Activated CD4-positive, alpha-beta T cell treated with anti-CD3 and anti-CD28 coated beads, Interleukin-2, Interleukin-6, amounts not matched to agents 100 ng/mL and 50 ng/mL, durations not matched to agents 16 hours and 8 hours (primary cell): ENCODE measurements around the gene MYT1.
A peak's percentile ranks its signal among the peaks of the same experiment; 100 is the strongest.

Source experiments
- DNase-seq: peaks from one replicate; pipeline ENCODE4 v3.0.0-alpha.2; 2020

The MYT1 gene

DNA sequence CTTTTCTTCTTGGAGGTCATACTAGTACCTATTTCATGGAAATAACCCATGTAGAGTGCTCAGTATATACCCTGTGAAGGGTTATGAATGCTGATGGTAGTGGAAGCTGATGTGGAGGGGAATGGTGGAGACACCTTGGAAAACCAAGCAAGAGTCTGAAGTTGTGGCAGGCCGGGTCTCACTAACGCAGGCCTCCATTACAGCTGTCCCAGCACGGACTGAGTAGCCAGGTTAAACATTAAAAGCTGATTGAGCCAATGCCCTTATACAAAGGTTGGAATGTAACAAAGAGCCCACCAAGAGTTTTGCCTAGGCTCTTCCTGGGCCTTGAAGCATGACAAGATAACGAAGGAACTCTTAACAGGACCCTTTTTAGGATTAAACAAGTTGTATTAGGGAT is 89.2 kb downstream of the MYT1 start:
- no peak for DNase-seq

DNA sequence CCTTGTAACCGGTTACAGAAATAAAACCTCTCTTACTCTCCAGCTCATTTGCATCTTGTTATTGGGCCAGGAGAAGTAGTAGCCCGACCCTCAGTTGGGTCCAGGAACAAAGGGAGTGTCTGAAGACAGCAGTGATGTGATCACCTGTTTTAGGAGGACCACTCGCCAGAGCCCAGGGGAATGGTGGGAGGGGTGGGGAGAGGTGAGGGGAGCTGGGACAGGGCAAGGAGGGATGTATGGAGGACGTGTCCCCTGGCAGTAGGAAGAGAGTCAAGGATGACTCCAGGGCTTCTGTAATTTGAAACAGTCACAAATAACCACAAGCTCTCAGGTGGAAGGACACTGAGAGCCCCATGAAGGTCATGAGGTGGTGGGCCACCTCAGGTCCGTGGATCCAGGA is 89.9 kb downstream of the MYT1 start:
- no peak for DNase-seq

DNA sequence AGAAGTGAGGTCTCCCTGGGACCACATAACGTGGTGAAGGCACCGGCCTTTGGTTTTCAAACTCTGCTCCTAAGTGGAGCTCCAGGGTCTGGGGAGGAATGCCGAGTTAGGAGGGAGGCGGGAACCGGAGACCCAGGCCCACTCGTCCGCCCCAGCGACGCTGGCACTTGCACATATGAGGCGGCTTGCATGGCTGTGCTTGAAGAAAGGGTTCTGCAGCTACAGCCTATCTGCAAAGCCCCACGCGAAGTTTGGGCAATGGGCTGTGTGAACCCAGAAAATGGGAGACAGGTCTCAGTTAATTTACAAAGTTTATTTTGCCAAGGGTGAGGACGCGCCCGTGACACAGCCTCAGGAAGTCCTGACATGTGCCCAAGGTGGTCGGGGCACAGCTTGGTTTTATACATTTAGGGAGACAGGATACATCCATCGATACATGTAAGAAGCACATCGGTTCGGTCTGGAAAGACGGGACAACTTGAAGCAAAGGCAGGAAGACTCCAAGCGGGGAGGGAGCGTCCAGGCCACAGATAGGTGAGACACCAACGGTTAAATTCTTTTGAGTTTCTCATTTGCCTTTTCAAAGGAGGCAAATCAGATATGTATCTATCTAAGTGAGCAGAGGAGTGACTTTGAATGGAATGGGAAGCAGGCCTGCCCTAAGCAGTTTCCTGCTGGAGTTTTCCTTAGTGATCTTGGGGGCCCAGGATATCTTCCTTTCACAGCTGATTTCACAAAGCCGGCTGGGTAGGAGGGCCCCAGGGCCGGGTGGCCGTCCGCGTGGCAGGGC is 90.5 kb downstream of the MYT1 start:
- no peak for DNase-seq

DNA sequence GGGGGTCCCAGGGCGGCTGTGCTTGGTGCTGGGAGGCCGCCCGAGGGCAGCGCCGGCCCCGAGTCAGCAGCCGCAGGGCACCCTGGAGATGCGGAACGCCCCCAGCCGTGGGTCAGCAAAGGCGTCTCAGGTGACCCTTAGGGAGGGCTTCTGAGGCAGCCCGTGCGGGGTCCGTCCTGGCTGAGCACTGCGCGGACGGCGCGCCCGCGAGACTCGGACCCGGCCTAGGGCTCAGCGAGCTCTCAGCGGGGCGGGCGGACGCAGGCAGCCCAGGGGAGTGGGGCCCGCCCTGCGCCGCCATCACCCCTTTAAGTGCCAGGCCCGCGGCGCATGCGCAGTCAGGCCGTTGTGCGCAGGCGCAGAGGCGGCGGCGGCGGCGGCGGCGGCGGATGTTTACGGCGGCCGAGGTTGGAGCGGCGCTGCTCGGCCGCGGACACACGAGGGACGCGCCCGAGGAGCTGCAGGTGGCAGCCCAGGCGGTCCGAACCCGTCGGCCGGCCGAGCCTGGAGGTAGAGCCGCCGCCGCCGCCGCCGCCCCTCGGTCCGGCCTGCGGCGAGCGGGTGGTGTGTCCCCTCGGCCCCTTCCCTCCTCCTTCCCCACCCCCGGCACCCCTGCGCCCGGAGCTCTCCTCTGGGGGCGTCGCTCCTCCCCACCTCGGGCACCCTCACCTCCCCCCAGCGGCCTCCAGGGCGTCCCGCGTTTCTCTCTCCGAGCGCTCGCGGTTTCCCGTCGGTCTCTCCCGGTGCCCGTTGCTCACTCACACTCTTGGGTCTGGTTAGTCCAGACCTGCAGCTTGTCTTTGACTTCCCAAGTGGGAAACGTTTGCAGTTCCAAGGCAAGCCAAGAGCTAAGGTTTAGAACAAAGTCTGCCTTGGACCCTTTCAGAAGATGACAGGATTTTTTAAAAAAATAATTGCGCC is 91.4 kb downstream of the MYT1 start, which contains the start of gene PCMTD2:
Gene PCMTD2, plus strand, starts transcription at position 388 of the 921 bp plus-strand sequence. CDS start 4,218 bp downstream, outside the sequence.
- DNase-seq = peak; percentile 90

DNA sequence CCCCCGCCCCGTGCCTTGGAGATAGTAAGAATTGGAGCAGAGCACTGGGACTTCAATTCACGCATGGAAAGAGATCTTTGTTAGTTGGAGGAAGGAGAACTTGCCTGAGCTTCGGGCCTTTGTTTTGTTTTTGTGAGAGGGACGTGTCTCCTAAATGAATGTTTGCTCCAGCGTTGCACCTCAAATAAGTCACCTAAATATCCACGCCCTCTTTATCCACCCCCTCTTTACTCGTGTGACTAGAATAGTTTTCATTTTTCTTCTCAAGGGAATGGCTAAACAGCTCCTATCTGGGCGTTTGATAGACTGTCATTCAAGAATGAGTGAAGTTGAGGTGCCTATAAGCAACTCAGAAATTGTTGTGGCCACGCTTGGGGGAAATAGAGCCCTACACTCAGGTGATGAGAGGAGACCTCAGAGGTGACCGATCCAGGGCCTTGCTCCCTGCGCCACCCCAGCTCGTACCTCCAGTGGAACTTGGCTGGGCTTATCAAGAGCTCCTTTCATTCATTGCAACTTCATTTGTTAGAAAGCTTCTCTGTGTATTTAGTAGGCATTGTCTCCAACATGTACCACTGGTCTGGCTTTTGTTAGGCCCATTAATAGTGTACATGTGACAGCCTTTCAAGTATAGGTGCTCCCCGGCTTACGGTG is 92.2 kb downstream of the MYT1 start:
- no peak for DNase-seq

DNA sequence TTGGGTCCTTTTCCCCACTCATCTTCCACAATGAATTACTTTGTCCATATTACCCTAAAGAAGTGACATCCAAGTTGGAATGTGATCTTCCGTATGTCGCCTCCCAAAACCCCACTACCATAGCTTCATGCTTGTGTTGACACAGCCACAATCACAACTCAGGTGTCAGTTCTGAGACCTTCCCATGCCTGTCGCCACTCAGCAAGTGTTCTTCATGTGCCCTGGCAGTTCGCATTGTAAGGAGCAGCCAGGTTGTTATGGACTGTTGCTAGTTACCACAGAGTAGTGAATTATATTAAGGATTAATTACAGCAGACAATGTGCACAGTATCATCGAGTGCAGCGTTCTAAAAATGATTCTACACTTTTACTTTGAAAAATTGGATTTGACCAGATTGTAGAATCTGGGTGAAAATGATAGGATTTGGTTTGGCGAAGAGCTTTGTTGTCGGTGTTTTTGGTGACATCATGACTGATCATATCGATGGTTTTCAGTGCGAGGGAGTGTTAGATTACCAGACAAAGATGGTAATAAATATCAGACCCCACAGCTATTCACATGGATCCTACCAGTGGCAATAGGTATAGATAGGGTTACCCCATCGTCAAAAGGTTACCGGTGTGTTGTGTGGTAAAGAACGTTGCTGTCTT is 93.0 kb downstream of the MYT1 start:
- no peak for DNase-seq

DNA sequence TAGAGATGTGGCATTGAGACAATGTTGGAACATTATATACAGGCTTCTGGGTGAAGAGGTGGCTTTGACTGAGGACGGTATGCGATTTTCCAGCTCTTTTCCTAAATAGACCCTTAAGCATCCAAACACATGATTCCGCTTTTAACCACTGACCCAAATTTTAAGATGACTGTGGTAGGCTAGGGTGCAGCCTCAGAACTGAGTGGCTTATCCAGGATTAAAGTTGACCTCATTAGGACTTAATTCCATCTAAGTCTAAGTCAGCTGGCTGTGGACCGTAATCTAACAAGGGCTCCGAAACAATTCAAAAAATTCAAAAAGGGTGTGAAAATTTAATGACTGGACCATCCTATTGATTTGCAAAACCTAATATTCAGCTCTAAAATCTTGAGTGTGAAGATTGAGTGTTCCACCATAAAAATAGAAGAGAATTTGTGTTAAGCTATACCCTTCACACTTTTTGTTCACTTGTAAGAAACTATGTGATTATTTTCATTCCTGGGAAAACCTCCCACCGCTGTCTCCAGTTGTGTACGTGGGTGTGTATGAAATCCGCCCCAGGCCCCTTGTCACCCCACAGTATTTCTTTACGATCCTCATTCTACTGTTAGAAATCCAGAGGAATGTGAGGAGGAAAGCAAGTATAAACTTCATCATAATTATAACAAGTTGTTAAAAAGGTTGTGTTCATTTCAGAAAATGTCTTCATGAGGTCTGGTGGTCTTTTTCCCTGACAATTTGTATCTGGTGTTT is 94.0 kb downstream of the MYT1 start:
- DNase-seq = no peak

DNA sequence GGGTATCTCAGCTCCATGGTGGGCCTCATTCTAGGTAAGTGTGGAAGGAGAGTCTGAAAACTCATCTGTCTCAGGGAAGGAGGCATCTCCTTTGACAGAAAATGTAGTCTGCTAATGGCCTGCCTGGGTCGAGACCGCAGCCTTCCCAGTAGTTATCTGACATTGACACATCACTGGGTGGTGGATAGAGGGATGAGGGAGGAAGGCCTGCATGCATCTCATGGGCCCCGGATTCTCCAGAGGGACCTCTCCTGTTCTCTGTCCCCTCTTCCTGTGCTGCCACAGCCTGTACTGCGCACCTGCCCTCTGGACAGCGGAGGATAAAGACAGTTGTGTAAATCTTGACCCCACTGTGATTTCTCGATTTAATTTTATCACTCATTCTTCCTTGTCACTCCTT is 96.0 kb downstream of the MYT1 start:
- no peak for DNase-seq

DNA sequence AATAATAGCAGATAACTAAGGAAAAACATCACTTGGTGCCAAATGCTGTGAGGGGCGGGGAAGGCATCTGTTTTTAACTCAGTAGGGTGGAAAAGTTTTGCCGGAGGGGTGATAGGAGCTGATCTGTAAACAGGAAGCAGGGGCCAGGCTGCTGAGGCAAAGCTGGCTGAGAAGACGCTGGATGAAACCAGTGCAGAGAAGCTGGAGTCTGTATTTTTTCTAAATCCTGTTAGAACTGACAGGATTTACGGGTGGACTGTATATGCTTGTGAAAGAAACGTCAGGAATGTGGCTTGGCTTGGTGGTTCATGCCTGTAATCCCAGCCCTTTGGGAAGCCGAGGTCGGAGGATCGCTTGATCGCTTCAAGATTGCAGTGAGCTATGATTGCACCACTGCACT is 96.9 kb downstream of the MYT1 start:
- DNase-seq = no peak

DNA sequence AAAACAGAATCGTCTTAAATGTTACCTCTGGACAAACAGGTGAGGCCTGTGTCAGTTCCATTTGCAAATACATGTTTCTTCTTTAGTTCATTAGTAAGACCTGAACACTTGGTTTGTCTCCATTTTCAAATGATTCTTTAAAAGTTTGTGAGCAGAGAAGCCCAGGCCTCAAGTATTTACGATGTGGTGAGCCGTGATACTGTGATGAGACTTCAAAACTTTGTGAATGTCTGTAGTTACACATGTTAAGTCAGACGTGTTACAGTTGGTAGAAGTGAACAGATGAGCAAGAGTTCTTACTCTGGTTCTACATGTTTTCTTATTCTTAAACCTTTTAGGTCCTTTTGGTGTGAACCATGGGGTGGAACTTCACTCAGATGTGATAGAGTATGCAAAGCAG is 99.8 kb downstream of the MYT1 start:
- DNase-seq = no peak

DNA sequence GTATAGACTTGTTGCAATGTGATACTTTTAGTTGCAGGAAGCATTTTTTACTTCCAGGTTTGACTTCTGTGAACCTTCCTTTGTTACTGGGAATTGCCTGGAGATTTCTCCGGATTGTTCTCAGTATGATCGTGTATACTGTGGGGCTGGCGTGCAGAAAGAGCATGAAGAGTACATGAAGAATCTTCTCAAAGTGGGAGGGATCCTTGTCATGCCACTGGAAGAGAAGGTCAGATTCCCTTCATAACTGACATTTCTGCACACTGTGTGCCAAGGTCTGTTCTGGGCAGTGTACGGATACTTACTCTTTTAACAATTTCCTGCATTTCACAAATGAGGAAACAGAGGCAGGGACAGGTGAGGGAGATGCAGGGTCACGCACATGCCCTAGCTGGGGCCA is 100.9 kb downstream of the MYT1 start:
- DNase-seq = no peak

DNA sequence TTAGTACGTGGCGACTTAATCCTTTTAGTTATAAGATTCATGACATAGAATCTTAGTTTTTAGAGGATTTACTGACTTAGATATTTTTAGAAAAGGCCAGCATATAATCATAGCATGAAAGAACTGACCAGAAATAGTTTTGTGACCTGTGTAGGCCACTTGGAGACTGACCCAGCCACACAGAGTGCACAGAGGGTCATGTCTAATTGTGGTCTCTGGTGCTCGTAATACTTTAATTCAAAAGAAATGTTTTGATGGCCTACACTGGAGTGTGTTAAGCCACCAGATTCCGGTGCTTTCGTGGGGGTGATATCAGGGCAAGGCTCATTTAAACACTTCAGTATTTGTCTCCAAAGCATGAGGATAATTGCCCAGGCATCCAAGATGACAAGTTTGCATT is 102.7 kb downstream of the MYT1 start:
- no peak for DNase-seq

DNA sequence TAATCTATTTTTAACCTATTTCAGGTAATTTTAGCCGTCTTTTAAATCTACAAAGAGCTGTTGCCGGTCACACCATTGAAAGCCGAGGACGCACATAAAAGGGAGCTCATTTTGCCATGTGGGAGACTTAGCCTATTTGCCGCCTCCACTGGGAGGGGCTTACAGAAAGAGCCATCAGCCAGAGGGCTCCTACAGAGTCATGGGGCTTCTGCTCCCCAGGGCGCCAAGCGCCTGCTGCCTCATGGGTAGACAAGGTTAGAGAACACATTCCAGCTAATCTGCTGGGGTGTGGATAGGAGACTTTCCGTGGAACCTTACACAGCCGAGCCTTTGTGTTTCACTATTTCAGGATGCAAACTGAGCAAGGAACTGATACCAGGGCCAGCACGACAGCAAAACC is 103.9 kb downstream of the MYT1 start:
- DNase-seq = no peak

DNA sequence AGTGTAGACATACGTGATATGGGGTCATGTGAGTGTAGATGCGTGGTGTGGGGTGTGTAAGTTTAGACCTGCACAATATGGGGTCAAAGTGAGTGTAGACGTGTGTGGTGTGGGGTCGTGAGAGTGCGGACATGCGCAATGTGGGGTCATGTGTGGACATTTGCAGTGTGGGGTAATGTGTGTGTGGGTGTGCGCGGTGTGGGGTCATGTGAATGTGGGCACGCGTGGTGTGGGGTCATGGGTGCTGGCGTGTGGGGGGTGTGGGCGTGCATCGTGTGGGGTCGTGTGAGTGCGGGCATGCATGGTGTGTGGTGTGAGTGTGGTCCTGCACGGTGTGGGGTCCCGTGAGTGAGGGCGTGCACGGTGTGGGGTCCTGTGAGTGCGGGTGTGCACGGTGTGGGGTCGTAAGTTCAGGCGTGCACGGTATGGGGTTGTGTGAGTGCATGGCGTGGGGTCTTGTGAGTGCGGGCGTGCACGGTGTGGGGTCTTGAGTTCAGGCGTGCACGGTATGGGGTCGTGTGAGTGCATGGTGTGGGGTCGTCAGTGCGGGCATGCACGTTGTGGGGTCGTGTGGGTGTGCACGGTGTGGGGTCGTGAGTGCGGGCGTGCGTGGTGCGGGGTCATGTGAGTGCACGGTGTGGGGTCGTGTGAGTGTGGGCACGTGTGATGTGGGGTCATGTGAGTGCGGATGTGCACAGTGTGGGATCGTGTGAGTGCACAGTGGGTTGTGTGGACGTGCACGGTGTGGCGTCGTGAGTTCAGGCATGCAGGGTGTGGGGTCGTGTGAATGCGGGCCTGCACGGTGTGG is 105.6 kb downstream of the MYT1 start:
- DNase-seq = no peak

DNA sequence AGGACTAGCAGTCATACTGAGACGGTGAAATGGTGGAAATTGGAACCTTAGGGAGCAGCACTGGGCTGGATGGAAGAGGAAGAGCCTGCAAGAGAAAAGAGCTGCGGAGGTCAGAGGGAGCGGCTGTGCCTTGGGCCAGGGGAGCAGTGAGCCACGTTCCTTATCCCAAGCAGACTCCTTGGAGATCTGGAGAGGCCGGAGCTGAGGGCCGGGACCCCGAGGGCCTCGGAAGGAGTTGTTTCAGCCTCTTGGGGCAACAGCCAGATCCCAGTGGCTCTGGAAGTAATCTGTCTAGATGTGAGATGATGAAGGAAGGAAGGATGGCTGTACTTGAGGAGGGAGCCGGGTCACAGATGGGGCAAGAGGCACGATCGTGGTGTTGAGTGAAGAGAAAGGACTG is 107.4 kb downstream of the MYT1 start:
- DNase-seq = no peak

DNA sequence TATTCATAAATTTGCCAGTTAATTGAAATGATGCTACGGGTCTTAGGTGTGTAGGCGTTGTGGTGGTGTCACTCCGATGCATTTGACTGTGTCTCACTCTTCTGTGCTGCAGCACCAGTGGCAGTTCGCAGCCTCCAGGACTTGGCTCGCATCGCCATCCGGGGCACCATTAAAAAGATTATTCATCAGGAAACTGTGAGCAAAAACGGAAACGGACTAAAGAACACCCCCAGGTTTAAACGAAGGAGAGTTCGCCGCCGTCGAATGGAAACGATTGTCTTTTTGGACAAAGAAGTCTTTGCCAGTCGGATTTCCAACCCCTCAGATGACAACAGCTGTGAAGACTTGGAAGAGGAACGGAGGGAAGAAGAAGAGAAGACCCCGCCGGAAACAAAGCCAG is 108.9 kb downstream of the MYT1 start:
- DNase-seq = no peak

DNA sequence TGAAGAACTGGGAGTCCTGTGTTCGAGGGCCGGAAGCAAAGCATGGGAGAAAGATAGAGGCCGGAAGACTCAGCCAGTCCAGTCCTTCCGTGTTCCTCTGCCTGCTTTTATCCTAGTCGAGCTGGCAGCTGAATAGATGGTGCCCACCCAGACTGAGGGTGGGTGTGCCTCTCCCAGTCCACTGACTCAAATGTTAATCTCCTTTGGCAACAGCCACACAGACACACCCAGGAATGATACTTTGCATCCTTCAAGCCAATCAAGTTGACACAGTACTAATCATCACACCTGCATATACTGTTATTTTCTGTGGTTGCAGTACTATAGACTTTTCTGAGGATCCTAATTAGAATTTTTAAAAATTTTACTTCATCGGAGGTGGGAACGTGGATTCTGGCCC is 112.6 kb downstream of the MYT1 start:
- DNase-seq = no peak

DNA sequence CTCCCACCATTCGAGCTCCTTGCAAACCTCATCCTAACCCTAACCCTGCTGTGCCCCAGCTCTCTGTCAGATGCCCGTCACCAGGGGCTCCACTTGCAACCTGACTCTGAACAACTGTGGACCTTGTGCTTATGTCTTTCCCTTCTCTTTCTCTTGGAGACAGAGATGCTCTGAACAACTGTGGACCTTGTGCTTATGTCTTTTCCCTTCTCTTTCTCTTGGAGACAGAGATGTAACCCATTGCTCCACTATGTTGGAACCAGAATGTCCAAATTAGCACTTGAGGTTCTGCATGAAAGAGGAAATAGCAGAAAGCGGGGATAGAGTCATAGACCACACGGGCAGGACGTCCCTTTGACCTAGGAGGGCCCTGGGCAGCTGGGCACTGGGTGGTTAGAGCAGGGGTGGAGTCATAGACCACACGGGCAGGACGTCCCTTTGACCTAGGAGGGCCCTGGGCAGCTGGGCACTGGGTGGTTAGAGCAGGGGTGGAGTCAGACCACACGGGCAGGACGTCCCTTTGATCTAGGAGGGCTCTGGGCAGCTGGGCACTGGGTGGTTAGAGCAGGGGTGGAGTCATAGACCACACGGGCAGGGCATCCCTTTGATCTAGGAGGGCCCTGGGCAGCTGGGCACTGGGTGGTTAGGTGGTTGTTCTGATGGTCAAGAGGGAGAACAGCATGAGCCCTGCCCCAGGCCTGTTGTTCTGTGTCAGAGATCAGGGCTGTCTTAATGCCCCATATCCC is 113.5 kb downstream of the MYT1 start:
- no peak for DNase-seq

DNA sequence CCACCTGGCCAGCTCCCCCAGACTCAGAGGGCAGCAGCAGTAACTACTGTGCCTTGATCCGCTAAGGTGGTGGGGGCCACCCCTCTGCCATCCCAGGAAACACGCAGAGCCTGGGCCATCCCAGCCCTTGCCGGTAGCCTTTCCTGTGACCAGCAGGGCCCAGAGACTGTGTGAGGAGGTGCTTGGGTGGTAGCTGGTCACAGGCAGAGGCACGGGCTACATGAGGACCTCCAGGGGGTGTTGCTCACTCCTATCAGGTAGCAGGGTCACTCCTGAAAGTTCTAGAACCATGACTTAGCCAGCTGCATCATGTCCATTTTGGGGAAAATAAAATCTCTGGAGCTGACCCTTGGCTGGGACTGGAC is 114.0 kb downstream of the MYT1 start:
- no peak for DNase-seq

DNA sequence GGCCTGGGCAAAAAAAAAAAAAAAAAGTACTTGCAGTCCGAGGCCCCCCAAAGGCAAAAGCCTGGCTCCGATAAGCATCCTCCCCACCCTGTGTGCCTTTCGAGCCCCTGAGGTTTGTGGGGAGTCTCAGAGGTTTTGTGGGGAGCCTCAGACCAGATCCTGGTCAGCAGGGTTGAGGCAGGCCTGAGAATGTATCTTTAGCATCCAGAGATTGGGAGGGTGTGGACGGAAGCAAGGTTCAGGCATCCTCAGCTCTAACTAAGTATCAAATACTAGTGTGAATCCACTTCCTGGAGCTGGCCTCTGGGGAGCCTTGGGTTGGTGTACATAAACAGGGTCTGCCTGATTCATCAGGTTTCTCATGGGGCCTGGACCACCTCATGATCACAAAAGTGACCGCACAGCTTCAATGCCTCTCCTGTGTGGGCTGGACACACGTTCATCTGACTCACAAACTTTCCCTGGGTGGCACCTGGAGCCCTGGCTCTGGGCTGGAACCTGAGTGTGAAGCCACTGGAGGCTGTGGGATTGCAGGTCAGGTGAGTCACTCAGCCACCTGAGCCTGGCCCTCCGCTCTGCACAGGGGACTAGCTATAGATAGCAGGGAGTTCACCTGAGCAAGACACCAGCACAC is 115.7 kb downstream of the MYT1 start:
- DNase-seq = no peak
